HFF-Myc (cell line): ENCODE measurements around the gene IFT57.

Experiments used
- DNase-seq: peaks from one replicate; pipeline ENCODE4 v3.0.0-alpha.2; 2011; ENCODE audit warnings: low read depth; ENCODE audit errors: extremely low read depth
- H3K4me3 ChIP-seq: replicated peaks from 2 replicates; pipeline ENCODE4 v1.5.1; 2011; ENCODE audit warnings: low read depth, mild to moderate bottlenecking, control low read depth, low read length
- TF ChIP-seq, protein P1 (sequence below): IDR thresholded peaks from 2 replicates; pipeline ENCODE4 v1.5.1; 2012; ENCODE audit warnings: mild to moderate bottlenecking, low read depth, low read length, control low read depth; ENCODE audit errors: missing control alignments

The IFT57 gene

DNA sequence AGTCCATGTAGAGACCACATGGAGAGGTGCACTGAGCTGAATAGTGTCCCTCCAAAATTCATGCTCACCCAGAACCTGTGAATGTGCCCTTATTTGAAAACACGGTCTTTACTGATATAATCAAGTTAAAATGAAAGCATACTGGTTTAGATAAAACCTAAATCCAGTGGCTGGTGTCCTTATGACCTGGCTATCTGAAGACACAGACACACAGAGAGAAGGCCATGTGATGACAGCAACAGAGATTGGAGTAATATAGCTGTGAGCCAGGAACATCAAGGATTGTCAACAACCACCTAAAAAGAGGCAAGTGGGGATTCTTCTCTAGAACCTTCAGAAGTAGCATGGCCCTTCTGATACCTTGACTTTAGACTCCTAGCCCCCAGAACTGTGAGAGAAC lies 76.6 kb downstream of the IFT57 start:
- TF ChIP-seq, protein P1, sequence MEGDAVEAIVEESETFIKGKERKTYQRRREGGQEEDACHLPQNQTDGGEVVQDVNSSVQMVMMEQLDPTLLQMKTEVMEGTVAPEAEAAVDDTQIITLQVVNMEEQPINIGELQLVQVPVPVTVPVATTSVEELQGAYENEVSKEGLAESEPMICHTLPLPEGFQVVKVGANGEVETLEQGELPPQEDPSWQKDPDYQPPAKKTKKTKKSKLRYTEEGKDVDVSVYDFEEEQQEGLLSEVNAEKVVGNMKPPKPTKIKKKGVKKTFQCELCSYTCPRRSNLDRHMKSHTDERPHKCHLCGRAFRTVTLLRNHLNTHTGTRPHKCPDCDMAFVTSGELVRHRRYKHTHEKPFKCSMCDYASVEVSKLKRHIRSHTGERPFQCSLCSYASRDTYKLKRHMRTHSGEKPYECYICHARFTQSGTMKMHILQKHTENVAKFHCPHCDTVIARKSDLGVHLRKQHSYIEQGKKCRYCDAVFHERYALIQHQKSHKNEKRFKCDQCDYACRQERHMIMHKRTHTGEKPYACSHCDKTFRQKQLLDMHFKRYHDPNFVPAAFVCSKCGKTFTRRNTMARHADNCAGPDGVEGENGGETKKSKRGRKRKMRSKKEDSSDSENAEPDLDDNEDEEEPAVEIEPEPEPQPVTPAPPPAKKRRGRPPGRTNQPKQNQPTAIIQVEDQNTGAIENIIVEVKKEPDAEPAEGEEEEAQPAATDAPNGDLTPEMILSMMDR: no peak
- no peak for DNase-seq
- no peak overlapping the region for H3K4me3 ChIP-seq

DNA sequence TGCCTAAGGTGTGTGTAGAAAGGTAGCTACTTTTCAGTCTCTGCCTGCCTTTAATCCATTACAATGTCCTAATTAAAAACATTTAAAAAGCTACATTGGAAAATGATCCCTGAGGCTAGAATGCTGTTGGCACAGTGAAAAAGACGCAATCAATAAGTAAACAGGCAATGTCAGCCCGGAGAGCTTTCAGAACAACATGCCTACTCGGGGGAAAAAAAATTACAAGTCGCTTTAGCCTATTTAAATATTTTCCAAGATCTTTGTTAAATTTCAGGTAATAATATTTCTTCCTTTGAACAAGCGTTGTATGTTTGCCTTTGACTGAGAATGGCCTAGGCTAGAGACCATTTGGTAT lies 84.8 kb downstream of the IFT57 start:
- DNase-seq: no peak
- H3K4me3 ChIP-seq: no peak overlapping the region
- TF ChIP-seq, protein P1: no peak

DNA sequence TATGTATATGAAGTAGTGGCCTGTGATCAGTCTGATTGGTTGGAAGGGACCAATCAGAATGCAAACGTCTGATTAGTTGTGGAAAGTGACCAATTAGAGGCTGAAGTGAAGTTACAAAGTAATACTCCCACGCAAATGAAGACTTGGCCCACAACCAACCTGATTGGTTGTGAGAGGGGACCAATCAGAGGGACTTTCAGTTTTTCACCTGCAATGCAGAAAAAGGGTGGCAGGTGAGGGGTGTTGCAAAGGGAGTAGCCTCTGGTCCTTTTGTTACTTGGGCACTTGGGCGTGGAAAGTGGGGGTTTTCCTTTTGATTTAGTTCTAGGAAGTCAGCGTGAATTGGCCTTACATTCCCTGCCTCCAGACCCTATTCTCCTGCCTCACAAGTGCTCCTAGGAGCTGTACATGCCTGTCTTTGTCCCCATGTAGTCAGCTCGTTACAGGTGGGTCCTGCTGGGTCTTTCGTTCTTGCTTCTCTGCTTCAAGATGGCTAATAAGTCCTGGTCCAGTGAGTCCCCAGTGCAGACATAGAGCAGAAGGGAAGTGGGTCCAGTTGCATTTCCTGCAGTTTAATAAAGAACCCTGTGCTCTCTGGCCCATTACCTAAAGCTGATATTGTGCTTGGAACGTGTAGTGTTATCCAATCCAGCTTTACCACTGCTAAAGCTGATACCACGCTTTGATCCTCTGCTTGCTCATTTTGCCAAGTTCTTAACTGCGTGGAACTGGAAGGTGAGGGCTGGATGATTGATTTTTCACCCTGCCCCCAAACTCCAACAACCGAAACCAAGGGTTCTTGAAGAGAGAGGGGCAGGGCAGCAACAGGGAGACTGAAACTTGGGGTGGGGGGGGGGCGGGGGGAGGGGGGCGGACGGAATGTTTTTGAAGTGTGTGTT lies 85.4 kb downstream of the IFT57 start:
- TF ChIP-seq, protein P1: no peak
- no peak overlapping the region for H3K4me3 ChIP-seq
- no peak for DNase-seq

DNA sequence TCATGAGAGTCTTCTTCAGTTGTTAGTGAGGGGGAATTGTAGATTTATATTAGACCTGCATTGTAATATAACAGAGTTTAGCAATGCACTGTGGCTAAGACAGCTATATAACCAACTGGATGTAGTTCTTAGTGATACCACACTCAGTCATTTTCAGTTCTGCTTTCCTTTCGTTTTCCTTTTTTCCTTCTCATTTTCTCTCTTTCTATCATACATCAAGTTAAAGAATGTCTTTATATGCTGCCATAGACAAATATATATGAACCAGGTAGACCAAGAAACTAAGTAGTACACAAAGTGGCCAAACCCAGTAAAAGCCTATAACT lies 87.7 kb downstream of the IFT57 start:
- TF ChIP-seq, protein P1: no peak
- no peak overlapping the region for H3K4me3 ChIP-seq
- no peak for DNase-seq

DNA sequence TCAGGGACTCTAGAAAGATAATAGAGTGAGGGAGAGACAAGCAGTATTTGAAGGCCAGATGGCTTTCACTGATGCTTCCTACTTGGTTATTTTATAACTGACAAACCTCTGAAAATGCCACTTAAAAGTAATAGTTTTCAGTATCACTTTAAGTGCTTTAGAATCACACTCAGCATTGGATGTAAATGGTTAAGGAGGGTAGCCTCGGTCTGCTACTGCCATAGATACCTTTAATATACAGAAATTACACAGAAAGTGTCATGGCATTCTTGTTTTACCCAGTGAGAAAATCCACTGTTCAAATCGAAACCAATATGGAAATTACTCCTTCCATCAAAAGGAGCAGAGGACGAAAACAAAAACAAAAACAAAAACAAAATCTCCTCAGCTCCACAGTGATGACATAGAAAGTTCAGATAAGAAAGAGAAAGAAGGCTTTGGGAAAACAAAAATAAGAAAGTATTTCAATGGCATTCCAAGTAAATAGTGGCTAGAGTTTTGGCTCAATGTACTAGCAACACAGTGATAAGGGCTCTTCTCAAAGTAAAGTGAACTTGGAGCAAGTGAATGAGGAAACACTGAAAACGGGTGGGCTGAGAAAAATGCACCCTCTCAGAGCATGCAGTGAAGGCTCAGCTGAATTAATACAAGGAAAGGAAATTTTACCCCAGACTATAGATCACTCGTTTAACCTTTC lies 88.2 kb downstream of the IFT57 start:
- DNase-seq: no peak
- H3K4me3 ChIP-seq: no peak overlapping the region
- TF ChIP-seq, protein P1: no peak

DNA sequence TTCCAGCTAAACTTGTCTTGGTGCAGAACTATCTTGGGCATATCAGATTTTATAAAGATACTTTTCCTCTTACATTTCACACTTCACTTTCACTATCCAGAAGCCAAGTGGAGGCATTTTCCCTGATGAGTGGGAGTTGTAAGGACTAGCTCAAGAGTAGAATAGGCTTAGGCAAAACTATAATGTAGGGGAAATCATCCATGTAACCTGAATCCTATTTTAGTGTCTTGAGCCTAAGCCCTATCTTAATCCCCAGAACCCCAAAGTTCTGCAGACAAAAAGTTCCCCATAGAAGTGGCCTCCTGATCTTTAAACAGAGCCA lies 89.2 kb downstream of the IFT57 start:
- no peak for DNase-seq
- TF ChIP-seq, protein P1: no peak
- no peak overlapping the region for H3K4me3 ChIP-seq
